G401.6 (cell line): ENCODE measurements around the gene GNAL.
"Not testable (repeated sequence)": the region's sequence is repeated elsewhere in the genome, so short reads cannot be mapped to it uniquely, and the experiment has no call there.

Experiments used
- FAIRE-seq: peaks from 2 replicates; lab custom pipeline; 2012; peaks lifted over from hg19 to GRCh38; lab: Jason Lieb, UNC

Gene GNAL

DNA sequence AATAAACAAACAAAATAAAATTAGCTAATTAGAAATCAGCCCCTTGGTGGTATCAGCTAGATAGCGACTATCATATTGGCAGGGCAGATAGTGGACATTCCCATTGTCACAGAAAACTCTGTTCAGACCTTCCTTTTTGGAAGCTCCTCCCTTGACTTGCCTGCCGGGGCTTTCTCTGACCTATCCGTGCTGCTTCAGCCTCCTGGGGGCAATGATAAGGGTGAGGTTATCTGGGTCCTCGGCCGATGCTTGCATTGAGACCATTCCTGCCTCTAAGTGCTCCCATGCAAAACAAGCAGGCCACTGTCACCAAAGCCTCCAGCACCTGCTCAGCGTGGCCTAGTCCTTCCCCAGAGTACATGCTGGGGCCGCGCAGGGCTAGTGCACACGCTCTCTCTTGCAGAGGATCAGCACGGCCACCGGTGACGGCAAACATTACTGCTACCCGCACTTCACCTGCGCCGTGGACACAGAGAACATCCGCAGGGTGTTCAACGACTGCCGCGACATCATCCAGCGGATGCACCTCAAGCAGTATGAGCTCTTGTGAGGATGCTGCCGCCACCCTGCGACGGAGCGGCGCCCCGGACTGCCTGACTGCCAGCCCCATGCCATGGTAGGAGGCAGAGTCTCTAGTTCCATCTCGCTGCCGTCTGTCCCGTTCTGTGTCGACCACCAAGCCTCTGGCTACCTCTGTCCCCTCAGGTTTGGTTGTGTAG, 191.7 kb downstream of the GNAL start:
- no peak for FAIRE-seq

DNA sequence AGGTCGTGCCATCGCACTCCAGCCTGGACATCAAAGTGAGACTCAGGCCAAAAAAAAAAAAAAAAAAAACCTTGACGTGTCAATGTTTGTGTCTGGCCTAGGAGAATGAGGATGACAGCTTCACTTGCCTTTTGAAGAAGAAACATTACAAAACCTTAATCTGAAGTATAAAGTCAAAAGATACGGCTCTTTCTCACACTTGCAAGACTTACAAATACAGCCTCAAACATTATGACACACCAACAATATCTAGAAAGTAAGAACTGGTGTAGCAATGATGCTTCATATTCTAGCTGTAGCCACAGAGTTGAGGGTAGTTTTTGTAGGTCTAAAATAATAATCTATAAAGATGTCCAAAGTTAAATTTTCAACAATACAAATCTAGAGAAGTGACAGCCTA, 193.6 kb downstream of the GNAL start:
- no peak for FAIRE-seq

GRCh38 chr18:11883153-11883552, 194.1 kb downstream of the GNAL start:
- FAIRE-seq: no peak

DNA sequence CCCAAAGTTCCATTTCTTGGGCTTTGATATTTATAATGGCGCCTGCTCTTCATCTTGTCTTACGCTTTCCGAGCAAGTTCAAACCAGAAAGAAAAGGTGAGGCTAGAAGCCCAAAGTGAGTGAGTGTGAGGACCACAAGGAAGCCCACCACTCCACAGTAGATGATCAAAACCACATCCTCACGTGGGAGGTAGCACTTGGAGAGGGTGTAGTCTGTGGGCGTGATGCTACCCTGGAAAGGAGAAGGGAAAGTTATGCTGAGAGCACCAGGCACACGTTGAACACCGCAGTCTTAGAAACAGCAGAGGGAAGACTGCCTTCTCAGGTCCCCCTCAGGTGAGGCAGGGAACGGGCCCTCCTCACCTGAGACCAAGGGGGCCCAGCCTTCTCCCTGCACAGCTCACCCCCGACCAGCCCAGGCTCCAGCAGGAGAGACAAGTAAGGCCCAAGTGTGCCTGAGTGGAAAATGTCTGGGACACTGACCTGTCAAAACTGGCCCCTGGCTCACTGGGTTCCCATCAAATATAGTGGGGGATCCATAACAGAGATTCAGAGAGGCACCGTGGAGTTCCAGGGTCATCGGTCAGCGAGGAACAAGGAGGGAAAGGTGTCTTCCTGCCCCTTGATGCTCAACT, 195.4 kb downstream of the GNAL start:
- FAIRE-seq: no peak

DNA sequence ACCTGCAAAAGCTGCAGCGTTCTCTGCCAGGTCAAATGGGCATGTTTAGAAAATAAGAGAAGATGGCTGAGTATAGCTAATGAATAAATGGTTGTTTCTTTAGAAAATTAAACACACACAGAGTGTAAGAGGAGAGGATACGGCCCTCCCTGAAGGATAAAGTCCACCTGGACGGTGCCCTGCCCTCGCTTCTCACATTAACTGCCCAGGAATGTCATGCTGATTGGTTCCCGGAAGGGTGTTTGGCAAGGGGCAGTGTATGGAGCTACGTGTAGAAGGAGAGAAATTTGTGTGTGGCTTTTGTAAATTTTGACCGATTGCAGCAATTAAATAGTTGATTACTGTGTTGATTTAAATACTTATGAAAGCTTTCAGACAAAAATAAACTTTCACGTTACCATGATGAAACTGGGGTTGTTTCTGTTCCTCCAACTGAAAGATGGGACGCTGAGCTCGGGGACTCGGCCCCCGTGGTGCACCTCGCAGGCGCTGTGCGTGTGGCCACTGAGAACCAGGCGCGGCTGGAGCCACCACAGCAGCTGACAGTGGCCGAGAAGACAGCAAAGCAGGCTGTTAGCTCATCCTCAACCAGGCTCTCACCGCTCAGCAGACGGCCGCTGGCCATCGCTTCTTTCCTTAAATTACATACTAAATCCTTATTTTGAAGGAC, 196.3 kb downstream of the GNAL start:
- FAIRE-seq: no peak

DNA sequence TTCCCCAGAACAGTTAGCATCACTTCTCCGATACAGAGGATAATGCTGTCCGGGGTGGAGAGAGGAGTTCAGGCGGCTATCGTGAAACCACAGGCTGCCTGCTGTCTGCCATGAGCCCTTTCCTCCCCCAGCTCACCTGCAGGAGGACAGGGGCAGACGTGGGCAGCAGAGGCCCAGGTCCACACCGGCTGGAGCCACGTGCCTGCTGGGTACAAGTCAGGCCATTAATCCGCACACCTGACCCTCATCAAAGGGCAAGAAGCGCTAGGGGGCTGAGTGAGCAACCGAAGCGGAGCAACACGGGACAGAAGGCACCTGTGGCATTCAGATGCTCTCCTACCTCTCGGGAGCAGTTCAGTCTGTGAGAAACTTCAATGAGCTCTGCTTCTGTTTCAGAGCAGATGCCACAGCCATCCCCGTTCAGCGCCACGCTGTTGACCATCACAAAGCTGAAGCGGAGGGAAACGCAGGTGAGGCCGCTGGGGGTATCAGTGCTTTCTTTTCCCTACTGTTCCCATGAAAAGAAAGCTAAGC, 197.6 kb downstream of the GNAL start:
- no peak for FAIRE-seq

- no peak for FAIRE-seq
These were observed 198.5 kb downstream of the GNAL start for GRCh38 chr18:11887328-11888128.

GRCh38 chr18:11888726-11889125, 199.7 kb downstream of the GNAL start:
- no peak for FAIRE-seq

DNA sequence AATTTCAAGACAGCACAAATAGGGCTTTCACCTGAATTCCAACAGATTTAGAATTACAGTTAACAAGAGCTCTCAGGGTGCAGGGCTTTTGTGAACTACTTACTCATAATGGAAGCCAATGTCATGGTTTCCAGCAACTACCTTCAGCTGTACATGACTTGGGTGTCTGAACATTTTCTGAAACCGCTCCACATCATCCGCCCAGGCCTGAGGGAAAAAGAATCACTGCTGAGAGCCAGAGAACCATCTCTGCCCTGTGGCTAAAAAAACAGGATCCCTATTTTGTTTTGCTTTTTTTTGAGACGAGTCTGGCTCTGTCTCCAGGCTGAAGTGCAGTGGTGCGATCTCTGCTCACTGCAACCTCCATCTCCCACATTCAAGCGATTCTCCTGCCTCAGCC, 200.2 kb downstream of the GNAL start:
- FAIRE-seq: no peak

GRCh38 chr18:11891737-11892136, 202.7 kb downstream of the GNAL start:
- no peak for FAIRE-seq

DNA sequence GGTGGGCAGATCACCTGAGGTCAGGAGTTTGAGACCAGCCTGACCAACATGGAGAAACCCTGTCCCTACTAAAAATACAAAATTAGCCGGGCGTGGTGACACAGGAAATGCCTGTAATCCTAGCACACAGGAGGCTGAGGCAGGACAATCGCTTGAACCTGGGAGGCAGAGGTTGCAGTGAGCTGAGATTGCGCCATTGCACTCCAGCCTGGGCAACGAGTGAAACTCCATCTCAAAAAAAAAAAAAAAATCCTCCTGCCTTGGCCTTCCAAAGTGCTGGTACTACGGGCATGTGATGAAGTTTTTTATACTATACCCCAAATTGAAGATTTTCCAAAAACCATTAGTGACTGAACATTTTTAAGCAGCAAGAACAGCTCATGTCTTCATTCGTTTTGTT, 203.4 kb downstream of the GNAL start:
- FAIRE-seq: not testable (repeated sequence)

DNA sequence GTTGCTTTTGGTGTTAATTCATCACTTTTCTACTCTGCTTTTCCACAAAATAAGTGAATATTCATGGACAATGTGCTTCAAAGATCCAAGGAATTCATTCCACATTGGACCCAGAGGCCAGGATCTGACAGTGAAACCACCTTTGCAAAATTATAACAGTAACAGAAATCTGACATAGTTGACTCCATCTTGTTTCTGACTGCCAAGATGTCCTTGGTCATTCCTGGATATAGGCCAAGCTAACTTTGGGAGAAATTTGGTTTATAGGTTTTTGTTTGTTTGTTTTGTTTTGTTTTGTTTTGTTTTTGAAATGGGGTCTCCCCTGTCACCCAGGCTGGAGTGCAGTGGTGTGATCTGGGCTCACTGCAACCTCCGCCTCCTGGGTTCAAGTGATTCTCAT, 208.7 kb downstream of the GNAL start:
- no peak for FAIRE-seq

GRCh38 chr18:11899063-11899462, 210.0 kb downstream of the GNAL start:
- FAIRE-seq: no peak

DNA sequence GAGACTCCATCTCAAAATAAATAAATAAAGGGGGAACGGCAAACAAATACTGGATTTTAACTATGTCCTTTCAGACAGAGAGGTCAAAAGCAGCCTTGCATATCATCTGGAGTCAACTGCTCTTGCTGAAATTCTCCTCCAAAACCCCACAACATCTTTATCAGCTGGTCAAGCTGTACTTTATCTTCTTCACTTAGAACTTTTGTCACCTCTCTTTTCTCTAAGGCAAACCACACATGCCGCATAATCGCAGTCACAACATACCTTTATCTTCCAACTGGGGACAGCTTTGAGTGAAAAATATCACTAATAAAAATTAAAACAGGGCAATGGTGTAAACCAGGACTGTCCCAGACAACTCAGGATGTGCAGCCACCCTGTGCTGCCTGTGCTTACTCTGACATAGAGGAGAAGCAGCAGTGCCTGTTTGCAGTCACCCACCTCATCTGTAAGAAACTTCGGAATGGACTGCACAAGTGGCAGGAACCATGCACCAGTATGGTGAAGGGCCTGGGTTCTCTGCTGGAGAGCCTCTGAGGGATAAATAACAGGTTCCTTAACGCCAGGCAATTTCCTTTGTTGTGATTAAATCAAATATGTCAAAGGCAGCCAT, 212.9 kb downstream of the GNAL start:
- no peak for FAIRE-seq

DNA sequence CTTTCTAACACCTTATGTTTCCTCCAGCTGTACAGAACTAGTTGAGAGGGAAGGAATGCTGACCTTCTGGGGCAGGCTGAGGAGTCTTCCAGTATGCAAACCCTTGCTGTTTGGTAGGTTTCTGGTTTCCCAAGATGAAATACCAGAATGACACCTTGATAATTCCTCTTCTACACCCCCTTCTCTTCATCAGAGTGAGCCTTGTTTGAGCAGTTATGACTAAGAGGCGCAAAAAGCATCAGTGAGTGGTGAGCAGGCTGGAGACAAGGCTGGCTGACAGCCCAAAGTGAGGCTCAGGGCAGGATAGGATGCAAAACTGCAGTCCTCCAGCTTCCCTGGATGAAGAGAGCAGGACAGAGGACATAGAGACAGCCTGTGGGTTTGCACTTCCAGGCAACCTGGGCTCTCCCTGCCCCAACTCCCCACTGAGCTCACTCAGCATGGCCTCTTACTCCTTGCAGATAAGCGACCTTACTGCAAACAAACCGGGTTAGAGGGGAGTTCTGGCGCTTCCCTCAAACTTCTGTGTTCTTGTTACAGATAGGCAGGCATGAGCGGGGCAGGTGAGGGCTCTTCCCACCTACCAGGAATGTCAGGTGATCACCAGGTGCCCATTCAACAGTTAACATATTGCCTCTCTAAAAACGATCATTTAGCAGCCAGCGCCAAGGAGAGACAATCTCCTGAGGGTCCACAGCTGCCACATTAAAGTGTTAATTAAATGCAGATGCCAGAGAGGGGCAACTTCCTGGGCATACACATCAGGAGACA, 213.6 kb downstream of the GNAL start:
- no peak for FAIRE-seq

DNA sequence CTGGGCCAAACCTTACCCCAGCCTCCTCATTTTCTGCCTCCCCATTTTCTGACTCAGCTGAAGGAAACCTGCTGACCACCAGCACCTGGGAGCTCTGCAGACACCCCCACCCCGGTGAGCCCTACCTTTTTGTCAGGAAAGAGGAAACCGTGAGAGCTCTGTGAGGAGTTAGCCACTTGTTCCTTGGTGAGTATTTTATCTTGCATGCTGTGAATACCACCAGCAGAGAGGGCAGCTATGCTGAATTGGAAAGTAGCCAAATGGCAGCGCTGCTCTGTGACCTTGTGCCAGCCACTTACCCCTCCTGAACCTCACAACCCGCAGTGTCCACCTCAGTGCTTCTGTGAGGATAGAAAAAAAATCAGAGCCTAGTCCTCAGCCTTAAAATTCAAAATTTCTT, 216.5 kb downstream of the GNAL start:
- FAIRE-seq: no peak

GRCh38 chr18:11906176-11906575, 217.1 kb downstream of the GNAL start:
- FAIRE-seq: no peak

DNA sequence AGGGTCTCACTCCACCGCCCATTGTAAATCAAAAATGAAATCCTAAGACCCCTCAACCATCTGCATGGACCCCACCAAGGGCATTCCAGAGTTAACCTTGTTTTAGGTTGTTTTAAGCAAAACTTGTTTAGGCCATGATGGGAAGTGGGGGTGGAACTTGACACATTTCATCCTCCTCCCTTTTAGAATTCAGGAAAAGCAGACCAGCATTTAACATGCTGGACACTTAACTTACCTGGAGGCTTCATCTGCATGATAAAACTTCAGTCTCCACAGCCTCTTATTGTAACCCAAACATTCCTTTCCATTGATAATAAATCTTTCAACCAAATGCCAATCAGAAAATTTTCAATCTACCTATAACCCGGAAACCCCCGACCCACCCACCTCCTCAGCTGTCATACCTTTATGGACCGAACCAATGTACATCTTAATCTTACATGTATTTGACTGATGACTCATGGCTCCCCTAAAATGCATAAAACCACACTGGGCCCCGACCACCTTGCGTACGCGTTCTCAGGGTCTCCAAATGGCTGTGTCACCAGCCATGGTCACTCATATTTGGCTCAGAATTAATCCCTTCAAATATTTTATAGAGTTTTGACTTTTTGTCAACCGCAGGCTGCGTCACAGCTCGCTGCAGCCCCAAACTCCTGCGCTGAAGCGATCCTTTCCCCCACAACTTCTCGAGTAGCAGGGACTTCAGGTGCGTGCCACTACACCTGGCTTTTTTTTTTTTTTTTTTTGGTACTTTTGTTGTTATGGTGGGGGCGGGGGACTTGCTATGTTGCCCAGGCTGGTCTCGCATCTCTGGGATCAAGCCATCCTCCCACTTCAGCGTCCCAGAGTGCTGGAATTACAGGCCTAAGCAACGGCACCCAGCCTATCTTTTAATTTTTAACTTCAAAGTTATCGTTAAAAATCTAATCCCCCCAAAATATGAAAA, 218.1 kb downstream of the GNAL start:
- FAIRE-seq: no peak

DNA sequence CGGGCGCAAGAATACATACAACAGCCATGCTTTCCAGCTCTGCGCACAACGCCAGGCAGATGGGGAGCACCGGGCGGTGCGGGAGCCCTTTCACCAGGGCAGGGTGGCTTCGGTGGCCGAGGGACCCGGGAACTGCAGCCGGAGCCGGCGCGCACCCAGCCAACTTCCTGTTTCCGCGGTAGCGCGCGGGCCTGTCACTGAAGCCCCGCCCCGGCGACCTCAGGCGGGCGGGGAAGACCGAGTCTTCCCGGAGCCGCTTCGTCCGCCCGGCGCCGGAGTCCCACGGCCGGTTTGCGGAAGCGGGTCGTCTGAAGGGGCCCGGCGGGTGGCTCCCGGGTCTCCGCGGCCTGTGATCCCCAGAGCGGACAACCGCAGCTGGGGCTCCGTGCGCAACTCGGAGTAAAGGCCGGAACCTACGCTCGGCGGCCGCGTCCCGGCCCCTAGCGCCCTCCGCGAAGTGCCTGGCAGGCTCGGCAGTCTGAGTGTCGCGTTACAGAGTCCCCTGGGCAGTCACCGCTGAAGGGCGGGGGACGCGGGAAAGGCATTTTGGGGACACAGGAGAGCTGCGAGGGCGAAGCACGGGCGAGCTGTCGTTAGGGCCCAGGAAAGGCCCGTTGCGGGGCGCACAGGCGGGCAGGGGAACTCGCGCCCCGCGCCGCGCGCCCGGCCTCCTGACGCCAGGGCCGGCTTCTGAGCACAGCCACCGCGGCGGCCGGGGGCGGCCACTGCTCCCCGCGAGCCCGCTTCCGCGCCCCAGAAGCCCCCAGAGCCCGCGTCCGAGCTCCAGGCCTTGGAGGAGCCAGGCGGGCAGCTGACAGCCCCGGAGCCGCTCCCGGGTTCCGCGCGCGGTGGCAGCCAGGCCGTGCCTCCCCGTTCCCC, 219.4 kb downstream of the GNAL start, which contains the start of gene MPPE1:
MPPE1 (minus strand) TSS at position 136 of the 879 bp plus-strand sequence. CDS start 11,053 bp downstream, outside the sequence.
- FAIRE-seq: no peak
